ENCODE data around the gene OSTM1.

- TF ChIP-seq ZNF274 (IDR thresholded peaks at IDR 0.05; ENCODE audit: low read depth, low read length) (no peak), YY1 (IDR thresholded peaks at IDR 0.05; ENCODE audit: insufficient read depth, insufficient read length) (no peak), SUZ12 (IDR thresholded peaks at IDR 0.05; ENCODE audit: extremely low read depth, insufficient read depth, insufficient read length) (no peak)
Measured at GRCh38 chr6:108105571-108105970, 31.0 kb upstream of the OSTM1 start.
